ENCODE data around the gene TFPI.

GRCh38 chr2:187576906-187577305 is 22.7 kb upstream of the TFPI start:
- TF ChIP-seq CTCF (IDR thresholded peaks at IDR 0.05) = no peak
- TF ChIP-seq EZH2 (IDR thresholded peaks at IDR 0.05; ENCODE audit: borderline replicate concordance, insufficient read depth, low read depth, low read length, poor library complexity, severe bottlenecking) = no peak
